T follicular helper cell (primary cell): ENCODE measurements around the gene ADGRG4.
"Not testable (repeated sequence)": the region's sequence is repeated elsewhere in the genome, so short reads cannot be mapped to it uniquely, and the experiment has no call there.

ENCODE experiments used
- DNase-seq: peaks from one replicate; pipeline ENCODE4 v3.0.0-alpha.2; 2020; ENCODE audit warnings: low read depth
- total RNA-seq, 2 experiments: gene quantifications; one replicate each; lab custom pipeline; 2026; lab: John Stamatoyannopoulos, UW

ADGRG4 gene, protein sequence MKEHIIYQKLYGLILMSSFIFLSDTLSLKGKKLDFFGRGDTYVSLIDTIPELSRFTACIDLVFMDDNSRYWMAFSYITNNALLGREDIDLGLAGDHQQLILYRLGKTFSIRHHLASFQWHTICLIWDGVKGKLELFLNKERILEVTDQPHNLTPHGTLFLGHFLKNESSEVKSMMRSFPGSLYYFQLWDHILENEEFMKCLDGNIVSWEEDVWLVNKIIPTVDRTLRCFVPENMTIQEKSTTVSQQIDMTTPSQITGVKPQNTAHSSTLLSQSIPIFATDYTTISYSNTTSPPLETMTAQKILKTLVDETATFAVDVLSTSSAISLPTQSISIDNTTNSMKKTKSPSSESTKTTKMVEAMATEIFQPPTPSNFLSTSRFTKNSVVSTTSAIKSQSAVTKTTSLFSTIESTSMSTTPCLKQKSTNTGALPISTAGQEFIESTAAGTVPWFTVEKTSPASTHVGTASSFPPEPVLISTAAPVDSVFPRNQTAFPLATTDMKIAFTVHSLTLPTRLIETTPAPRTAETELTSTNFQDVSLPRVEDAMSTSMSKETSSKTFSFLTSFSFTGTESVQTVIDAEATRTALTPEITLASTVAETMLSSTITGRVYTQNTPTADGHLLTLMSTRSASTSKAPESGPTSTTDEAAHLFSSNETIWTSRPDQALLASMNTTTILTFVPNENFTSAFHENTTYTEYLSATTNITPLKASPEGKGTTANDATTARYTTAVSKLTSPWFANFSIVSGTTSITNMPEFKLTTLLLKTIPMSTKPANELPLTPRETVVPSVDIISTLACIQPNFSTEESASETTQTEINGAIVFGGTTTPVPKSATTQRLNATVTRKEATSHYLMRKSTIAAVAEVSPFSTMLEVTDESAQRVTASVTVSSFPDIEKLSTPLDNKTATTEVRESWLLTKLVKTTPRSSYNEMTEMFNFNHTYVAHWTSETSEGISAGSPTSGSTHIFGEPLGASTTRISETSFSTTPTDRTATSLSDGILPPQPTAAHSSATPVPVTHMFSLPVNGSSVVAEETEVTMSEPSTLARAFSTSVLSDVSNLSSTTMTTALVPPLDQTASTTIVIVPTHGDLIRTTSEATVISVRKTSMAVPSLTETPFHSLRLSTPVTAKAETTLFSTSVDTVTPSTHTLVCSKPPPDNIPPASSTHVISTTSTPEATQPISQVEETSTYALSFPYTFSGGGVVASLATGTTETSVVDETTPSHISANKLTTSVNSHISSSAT (N-terminal part only)
- 0 reads per million in 2 experiments for total RNA-seq

DNA sequence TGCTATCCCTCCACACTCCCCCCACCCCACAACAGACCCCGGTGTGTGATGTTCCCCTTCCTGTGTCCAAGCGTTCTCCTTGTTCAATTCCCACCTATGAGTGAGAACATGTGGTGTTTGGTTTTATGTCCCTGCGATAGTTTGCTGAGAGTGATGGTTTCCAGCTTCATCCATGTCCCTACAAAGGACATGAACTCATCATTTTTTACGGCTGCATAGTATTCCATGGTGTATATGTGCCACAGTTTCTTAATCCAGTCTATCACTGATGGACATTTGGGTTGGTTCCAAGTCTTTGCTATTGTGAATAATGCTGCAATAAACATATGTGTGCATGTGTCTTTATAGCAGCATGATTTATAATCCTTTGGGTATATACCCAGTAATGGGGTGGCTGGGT, at the start of gene ADGRG4:
ADGRG4 (plus strand) TSS at position 243 of the 400 bp plus-strand sequence. CDS start 7,815 bp downstream, outside the sequence.
- DNase-seq, result not testable (repeated sequence)

DNA sequence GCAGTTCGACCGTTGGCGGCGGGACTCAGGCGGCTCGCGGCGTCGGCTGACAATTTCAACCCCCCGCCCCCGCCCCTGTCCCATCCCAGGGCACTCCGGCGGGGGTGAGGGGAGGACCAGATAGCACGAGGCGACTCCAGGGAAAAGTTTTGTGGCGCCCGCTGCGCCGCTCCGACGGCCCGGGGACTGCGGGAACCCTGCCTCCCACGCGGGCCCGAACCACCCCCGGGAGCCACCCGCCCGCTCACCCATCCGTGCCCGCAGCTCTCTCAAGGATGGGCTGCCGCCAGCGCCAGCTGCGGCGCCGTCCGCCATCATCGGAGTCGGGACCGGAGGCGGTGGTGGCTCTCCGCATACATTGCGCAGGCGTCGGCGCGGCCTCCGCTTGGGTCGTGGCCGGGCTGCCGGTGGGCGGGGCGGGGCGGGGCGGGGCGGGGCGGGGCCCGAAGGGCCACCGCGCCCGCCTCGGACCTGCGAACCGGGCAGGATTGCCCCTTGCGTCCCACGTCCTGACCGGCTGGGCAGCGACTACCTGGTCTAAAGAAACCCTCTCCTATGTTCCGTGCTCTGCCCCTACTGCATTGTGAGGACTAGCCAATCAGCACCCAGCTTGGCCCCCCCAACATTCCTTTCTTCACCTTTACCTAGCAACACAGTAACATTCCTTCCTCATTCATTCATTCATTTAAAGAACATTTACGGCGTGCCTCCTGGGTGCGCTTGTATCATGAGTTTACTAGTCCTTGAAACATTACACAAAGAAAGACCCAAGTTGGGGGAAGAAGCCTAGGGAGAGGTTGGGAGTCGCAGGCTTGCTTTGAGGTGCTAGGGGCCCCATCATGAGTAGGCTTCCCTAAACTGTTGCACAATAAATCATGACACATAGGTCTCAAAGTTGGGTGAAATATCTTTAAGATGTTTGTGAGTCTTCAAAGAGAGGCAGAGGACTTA, 49.4 kb upstream of the ADGRG4 start, which contains the start of gene MAP7D3:
MAP7D3 (minus strand) TSS at position 360 of the 951 bp plus-strand sequence; CDS start at position 318, 42 bp downstream.
- DNase-seq, result peak; percentile 40

DNA sequence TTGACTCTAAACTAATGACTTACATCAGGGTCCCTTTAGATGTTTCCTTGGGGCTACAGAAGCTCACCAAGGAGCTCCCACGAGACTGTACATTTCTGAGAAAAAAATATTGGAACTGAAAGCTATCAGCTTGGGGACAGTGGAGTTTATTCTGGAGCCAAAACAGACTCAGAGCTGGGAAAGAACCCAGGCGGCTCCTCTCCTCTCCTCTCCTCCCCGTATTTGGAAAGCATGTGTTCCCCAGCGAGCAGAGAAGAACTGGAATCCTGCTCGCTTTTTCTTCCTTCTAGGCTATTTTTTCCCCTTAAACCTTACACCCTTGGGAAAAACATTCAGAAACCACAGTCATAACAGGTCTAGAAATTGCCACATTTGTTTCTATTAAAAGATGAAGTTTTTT, 45.2 kb upstream of the ADGRG4 start:
- DNase-seq, result no peak

DNA sequence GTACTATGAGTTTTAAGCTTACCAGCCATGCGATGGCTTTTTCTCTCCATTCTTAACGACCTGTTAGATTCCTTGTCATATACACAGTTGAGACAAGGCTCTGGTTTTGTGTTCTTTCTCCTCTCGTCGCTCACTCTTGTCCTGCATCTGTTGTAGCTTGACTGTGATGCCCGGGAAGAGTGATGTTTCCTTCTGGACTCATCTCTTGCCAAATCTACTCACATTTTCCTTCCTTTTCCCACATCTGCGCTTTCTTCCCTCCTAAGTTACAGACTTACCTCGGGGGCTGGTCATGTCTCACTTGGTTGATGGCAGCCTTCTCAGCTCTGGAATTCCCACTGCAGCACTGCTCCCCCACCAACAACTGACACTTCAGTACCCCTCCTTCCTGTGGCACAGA, 44.7 kb upstream of the ADGRG4 start:
- DNase-seq, result no peak

DNA sequence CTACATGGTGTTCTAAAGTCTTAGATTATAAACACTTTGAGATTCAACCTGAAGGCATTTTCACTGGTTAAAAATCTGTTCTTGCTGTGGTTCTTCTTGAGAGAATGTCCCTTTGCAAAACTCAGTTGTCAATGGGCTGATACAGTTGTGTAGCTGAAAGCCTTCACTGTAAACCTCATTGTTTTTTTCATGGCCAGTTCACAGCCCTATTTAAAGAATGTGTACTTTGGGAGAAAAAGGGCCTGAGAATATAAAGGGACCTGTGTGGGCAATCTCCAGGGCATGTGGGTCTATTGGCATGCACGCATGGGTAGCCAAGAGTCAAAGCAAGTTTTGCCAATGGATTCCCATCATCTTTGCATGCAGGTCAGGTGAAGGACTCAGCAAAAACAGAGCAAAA, 41.8 kb upstream of the ADGRG4 start:
- DNase-seq, result no peak

DNA sequence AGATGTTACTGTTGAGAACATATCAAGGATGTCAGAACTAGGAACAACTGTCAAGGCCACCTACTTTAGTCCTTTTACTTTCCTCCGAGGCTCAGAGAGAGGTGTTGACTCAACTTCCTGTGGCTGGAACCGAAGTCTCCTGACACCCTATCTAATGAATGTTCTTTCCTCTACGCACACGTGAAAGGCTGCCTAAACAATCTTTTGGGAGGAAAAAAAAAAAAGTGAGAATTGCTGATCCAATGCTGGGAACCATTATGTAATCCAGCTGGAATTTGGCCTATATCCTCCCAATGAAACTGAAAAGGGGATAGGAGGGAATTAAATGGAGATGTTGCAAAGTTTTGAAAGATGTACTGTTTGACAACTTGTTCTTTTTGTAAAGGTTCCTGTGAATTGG, 41.2 kb upstream of the ADGRG4 start:
- no peak for DNase-seq

DNA sequence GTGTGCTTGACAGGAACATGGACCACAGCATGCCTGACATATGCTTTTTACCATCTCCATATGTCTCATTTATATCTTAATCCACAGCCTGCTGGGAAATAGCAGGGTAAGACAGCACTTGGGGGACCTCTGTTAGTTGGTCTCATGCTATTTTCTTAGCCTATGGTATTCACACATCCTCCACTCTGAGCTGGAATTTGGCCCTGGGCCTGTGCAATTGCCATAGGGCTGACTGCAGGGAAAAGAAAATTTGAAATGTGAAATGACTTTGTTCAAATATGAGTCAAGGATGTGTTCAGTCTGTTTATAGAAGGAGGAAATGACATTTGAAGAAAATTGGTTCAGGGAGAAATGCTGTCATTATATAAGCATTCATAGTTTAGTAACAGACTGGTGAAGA, 40.0 kb upstream of the ADGRG4 start:
- DNase-seq, result no peak

DNA sequence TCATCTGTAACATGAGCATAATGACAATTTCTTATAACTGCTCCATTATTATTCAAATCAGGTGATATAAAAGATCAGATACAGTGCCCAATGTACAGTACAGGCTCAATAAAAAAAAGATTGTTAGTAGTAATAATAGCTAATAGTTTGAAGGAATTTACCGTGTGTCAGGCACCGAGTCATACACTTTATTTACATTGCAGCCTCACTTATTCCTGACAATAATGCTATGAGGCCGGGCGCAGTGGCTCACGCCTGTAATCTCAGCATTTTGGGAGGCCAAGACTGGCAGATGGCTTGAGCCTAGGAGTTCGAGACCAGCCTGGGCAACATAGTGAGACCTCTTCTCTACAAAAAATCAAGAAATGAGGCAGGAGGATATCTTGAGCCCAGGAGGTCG, 39.4 kb upstream of the ADGRG4 start:
- DNase-seq, result no peak

DNA sequence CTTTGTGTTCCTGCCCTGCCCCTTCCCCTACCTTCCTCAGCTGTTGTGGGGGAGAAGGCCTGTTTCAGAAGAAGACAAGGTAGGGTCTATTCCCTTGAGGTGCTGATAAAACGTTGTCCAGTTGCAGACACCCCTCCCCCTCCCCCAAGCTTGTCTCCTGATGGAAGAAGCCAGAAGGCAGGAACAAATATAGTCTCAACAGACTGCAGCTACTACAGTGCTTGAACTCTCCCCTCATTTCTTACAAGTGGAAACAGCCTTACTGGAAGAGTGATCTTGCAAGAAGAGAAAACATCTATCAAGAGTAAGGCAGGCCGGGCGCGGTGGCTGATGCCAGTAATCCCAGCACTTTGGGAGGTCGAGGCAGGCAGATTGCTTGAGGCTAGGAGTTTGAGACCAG, 38.5 kb upstream of the ADGRG4 start:
- DNase-seq, result no peak

DNA sequence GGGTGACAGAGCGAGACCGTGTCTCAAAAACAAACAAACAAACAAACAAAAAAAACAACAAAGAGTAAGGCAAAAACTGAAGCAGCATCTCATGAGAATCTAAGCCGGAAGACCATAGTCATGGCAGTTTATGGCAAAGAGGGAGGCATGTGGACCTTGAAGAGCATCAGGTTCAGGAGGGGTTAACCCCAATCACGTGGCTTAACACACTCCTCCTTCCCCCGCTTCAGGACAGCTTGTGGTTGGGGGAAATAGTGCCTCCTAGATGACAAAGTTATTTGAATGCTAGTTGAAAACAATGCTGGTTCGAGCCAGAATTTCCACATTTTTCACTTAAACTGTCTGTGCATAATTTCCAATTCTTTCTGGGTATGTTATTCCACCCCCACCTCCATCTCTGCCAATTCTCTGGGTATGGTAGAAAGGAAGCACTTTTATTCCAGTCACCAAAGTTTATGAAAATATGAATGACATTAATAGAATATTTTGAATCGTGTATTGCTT, 37.9 kb upstream of the ADGRG4 start:
- no peak for DNase-seq

DNA sequence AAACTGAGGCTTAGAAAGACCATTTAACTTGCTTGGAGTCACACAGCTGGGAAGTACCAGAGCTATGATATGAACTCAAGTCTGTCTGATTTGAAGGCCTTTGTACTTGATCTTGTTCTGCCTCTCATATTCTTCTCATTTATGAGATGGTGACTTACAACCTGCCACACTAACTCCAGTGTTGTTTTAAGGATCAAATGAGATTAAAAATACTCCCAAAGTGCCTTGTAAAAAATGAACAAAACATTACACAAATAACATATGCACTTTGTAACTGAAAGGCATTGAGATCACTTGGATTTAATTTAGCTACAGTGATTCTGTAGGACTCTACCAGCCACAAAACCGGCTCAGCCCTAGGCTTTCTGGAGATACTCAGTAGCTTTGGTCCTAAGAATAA, 33.9 kb upstream of the ADGRG4 start:
- DNase-seq, result no peak

DNA sequence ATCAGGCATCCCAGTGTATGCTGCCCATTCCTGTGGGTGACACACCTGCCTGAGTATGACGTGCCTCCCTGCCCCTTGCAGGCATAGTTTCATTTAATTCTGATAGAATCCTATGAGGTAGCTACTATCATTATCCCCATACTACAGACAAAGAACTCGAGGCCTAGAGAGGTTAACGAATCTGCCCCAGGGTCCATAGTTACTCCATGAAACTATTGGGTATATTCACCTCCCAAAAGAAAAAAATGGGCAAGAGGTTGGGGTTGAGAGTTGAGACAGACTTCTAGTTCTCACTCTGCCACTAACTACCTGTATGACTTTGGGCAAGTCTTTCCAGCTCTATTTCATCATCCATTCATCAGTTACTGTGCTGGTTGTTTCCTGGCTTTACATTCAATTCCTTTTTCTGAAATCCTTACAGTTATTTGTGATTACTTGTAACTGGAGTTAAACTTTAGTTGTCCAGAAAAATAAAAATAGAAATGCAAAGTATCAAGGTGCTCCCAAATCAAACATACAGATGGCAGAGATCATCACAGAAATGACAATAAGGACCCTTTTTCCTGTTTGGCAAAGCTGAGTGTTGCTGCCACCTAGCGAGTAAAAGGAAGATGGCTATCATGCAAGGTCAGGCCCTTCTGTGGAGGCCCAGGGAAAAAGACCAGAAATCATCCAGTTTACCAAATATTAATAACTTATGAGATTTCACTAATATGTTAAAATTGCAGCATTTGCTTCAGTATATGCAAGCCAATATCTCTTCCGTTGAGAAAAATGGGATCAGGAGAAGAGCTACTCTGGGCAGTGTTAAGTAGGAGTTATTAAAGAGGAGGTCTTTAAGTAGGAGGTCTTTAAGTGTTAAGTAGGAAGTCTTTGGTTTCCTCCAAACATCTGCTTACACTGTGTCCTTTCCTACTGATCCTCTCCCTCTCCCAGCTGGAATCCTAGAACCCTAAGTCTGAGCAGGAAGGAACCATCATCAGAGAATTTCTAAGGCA, 32.4 kb upstream of the ADGRG4 start:
- peak; percentile 14 for DNase-seq

DNA sequence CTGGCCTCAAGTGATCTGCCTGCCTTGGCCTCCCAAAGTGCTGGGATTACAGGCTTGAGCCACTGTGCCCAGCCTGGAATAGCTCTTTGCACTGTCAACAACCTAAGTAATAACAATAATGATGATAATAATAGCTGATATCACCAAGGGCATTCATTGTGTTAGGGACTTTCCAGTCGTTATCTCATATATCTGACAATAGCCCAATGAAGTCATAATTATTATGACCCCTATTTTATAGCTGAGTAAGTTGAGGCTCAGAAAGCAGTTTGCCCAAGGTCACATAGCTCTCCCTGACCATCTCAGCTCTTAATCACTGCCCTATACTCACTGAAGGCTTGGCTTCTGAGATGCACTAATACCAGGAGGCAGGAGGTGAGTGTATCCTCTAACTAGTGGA, 30.8 kb upstream of the ADGRG4 start:
- no peak for DNase-seq

DNA sequence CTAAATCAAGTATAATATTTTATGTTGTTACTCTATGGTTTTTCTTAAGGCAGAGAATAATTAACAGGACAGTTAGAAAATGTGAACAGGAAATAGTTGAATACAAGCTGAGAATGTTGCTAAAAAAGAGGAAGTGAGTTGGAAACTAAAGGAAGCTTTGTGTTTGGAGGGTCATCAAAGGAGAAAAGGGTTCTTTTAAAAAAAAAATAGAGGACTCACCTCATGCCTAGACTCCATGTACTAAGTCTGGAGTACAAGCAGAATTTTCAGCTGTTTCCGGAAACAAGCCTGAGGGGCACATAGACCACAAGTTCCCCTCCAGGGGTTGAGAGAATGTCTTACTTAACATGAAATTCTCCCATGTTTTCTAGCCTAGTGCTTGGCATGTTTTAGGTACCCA, 29.5 kb upstream of the ADGRG4 start:
- DNase-seq, result no peak

DNA sequence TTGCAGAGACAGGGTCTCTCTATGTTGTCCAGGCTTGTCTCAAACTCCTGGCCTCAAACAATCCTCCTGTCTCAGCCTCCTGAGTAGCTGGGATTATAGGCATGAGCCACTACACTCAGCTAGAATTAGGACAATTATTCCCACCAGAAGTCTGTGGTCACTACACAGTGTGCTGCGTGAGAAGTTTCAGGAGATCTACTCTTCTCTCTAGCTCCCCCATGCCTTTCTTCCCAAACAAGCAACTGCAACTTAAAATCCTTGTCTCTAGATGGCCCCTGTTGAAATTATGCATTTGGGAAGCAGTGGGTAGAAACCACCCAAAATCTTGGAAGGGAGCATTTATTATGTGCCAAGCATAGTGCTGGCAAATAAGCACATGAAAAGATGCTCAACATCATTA, 28.4 kb upstream of the ADGRG4 start:
- no peak for DNase-seq

DNA sequence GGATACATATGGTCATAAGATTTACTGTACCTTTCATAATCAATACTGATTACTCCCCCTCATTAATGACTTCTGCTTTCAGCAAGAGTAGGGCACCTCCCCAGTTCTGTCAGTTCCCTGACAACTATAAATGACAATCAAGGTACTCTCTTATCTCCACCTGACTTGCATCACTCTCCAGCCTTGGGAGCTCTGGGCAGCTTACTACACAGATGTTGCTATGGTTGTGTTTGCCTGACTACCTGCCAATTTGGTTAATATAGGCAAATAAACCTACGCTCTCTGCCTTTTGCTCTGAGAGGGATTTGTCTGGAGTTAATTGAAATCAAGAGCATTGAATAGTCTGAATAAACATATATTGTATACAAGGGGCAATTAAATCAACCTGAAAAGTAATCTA, 26.8 kb upstream of the ADGRG4 start:
- no peak for DNase-seq

DNA sequence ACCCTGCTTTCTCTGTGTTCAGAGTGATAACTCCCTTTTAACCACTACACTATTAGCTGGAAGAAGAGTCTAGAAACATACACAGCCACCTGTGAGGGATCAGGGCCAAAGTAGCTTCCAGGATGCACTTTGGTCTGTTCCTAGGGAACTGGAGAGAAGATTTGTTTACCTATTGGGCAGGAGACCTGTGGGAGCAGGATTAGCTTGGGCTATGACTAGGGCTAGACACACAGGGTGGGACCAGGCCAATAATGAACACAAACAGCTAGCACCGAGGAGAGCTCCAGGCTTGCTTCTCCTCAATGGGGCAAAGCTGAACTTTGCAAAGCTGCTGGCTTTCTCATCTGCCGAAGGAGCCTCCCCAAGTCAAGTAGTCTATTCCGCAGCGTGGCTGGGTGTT, 25.2 kb upstream of the ADGRG4 start:
- DNase-seq, result no peak

DNA sequence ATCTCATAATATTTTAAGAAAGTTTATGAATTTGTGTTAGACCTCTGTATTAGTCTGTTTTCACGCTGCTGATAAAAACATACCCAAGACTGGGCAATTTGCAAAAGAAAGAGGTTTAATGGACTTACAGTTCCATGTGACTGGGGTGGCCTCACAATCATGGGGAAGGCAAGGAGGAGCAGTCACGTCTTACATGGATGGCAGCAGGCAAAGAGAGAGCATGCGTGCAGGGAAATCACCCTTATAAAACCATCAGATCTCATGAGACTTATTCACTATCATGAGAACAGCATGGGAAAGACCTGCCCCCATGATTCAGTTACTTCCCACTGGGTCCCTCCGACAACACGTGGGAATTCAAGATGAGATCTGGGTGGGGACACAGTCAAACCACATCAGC, 14.4 kb upstream of the ADGRG4 start:
- not testable (repeated sequence) for DNase-seq

DNA sequence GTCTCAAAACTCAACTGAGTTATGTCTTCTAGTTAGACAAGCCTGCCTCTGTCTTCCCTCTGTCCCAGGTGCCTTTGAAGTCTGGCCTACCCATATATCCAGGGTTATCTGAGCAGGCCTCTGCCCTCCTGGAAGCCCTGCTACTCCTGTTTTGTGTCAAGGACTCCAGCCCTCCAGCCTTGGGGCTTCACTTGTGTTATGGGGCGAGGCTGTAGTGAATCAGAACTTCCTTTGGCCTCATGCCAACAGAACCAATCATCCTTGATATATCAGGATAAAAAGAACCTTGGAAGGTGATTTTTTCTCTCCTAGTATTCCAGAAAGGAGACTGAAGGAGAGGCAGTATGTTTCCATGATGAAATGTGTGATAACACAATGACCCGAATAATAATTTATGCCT, 8.9 kb upstream of the ADGRG4 start:
- no peak for DNase-seq
